Ovary (tissue), 9 donors: ENCODE results near the gene ZNF710. TPM values are rescaled to one million over a fixed set of nuclear protein-coding genes. Genes with fewer than 3 reads are reported as not detected.
A peak's percentile ranks its signal among the peaks of the same experiment; 100 is the strongest.

Source experiments
- DNase-seq, 5 donors: peaks; one replicate each; pipeline ENCODE4 v3.0.0-alpha.2; 2019 to 2020
- H3K27ac ChIP-seq, 2 donors: fragments of 200-600 bp; one replicate each; pipeline versions ENCODE4 v1.5.1 to v1.8.0; 2019 to 2022
- H3K27me3 ChIP-seq: fragments of 200-600 bp; one replicate; pipeline ENCODE4 v1.8.0; 2022
- H3K36me3 ChIP-seq: fragments of 200-600 bp; sonication (generic); one replicate; pipeline ENCODE4 v1.5.1; 2019
- H3K4me1 ChIP-seq: one replicate; pipeline ENCODE4 v1.8.1; 2013; ENCODE audit warnings: mild to moderate bottlenecking, moderate library complexity; ENCODE audit not compliant: insufficient read depth
- H3K4me3 ChIP-seq: fragments of 200-600 bp; sonication (generic); one replicate; pipeline ENCODE4 v1.5.1; 2017
- H3K9me3 ChIP-seq, 2 donors: fragments of 200-600 bp in 1 of 2; sonication (generic) in 1 of 2; one replicate each; pipeline versions ENCODE4 v1.5.1 to v1.8.1; 2013 to 2019; ENCODE audit warnings: mild to moderate bottlenecking in 1 of 2, moderate library complexity in 1 of 2
- CTCF ChIP-seq, 3 donors: fragments of 450-650 bp in 2 of 3; fragments of 200-600 bp in 1 of 3; IDR thresholded peaks; one replicate each; pipeline versions ENCODE4 v1.5.1 to v1.8.0; 2016 to 2022; ENCODE audit warnings: antibody characterized with exemption in 3 of 3, mild to moderate bottlenecking in 1 of 3
- EP300 ChIP-seq: sonication (generic); formaldehyde crosslinking; IDR thresholded peaks from one replicate; pipeline ENCODE4 v1.6.1; 2017; ENCODE audit warnings: antibody characterized with exemption
- POLR2A ChIP-seq: fragments of 450-650 bp; IDR thresholded peaks from one replicate; pipeline ENCODE4 v1.6.1; 2017; ENCODE audit warnings: antibody characterized with exemption, mild to moderate bottlenecking, moderate library complexity
- WGBS, 3 donors: extraction: QIAGEN DNeasy Blood & Tissue Kit in 1 of 3; methylation state at CpG; one replicate each; pipeline versions ENCODE4 v1.1.5 to v1.1.7; 2013 to 2017; 5-methylcytosine and 5-hydroxymethylcytosine counted together
- intact Hi-C, 4 donors: fragments of 100-400 bp; cut with DNase I; formaldehyde crosslinking; loops; one replicate each; pipeline versions ENCODE4 v1.11.0 to v1.15.1; 2022 to 2023
- polyA plus RNA-seq, 2 donors: library from polyadenylated mRNA; stranded (reverse); fragments of 200-250 nt in 1 of 2; fragments of 350-450 nt in 1 of 2; fragmentation: Illumina TruSeq in 1 of 2; extraction: RNeasy Lipid Tissue Mini Kit (QIAGEN cat#74804) in 1 of 2; gene quantifications; one replicate each; pipeline ENCODE4 v1.2.3, GENCODE V29; 2013 to 2014
- total RNA-seq, 7 donors: library from RNA; depleted of rRNA in 2 of 7; stranded (reverse); fragments of >200 nt in 2 of 7; fragmentation: NEBNext Ultra II Directional in 3 of 7; extraction: Animal tissue kit (Norgen Biotek cat#: 25700) in 3 of 7; gene quantifications; one replicate each; pipeline versions ENCODE4 v1.1.0 to v1.2.4, GENCODE V29; 2016 to 2023
- donor health status: DM: no; HTN: no; CAD: no; lungs with moderate emphysema.
- donor health status: DM: no; HTN: no; CAD: no.
- donor health status: Bipolar disorder and iron deficiency.
- donor health status: DM: yes; HTN: yes; CAD: no.
- donor health status: DM: no; HTN: no; CAD: no.
- donor health status: DM: yes; HTN: yes; CAD: no.

Gene ZNF710
- total and polyA plus RNA-seq, 9 donors = 6.8 to 19.7 (median 14.4) TPM

- TF ChIP-seq POLR2A (no peak), EP300 (no peak), CTCF (IDR thresholded peaks at IDR 0.05) (no peak)
- WGBS, 3 donors = 83 to 93% (median 86%) methylated on average over 3 of the region's 3 CpGs
- no peak for DNase-seq
- Histone ChIP-seq H3K9me3 (no peaks in the 10 kb centered on the region), H3K4me3 (no peak overlapping the region), H3K27me3 (no peaks in the 10 kb centered on the region), H3K27ac (no peak overlapping the region), H3K36me3 (no peaks in the 10 kb centered on the region), H3K4me1 (peaks cover 3% of the 10 kb centered on the region)
- intact Hi-C loops = loop anchor here in 1 of 4 donors (10.0 kb wide), 2 partner anchors 139 to 181 kb away; no protein-coding TSS in a partner anchor
These were observed 84.4 kb downstream of the ZNF710 start for GRCh38 chr15:90085565-90085964.

- Histone ChIP-seq H3K4me1 (peaks cover 4% of the 10 kb centered on the region), H3K27ac (no peak overlapping the region), H3K27me3 (no peaks in the 10 kb centered on the region), H3K9me3 (no peaks in the 10 kb centered on the region), H3K36me3 (no peaks in the 10 kb centered on the region), H3K4me3 (no peak overlapping the region)
- WGBS, 3 donors = 84 to 91% (median 86%) methylated on average over 7 of the region's 7 CpGs
- DNase-seq = peak in 2 of 5 donors; percentile 55 to 62
- intact Hi-C loops = loop anchor here in 1 of 4 donors (10.0 kb wide), 2 partner anchors 138 to 182 kb away; no protein-coding TSS in a partner anchor
- TF ChIP-seq CTCF (IDR thresholded peaks at IDR 0.05) (peak in 2 of 3 donors; percentile 20 to 35), POLR2A (no peak), EP300 (no peak)
These were observed 85.7 kb downstream of the ZNF710 start for GRCh38 chr15:90086868-90087268.

- no peaks in the 10 kb centered on the region for H3K27me3 ChIP-seq
- WGBS, 3 donors = 29 to 50% (median 30%) methylated on average over 20 of the region's 20 CpGs
- TF ChIP-seq EP300 (no peak), CTCF (IDR thresholded peaks at IDR 0.05) (no peak), POLR2A (no peak)
- intact Hi-C loops = loop anchor here in 1 of 4 donors (10.0 kb wide), 2 partner anchors 137 to 183 kb away; no protein-coding TSS in a partner anchor
- peaks cover 4% of the 10 kb centered on the region for H3K4me1 ChIP-seq
- no peaks in the 10 kb centered on the region for H3K9me3 ChIP-seq
- no peak overlapping the region for H3K4me3 ChIP-seq
- DNase-seq = peak; percentile 55 to 77 (median 63)
- H3K36me3 ChIP-seq = no peaks in the 10 kb centered on the region
- H3K27ac ChIP-seq = peak overlapping the region in 1 of 2 donors; percentile 12
These were observed 86.5 kb downstream of the ZNF710 start for GRCh38 chr15:90087454-90088154.

- intact Hi-C loops = no loop called here
- Histone ChIP-seq H3K4me1 (peaks cover 4% of the 10 kb centered on the region), H3K4me3 (no peak overlapping the region), H3K27ac (no peak overlapping the region), H3K36me3 (no peaks in the 10 kb centered on the region), H3K27me3 (no peaks in the 10 kb centered on the region), H3K9me3 (no peaks in the 10 kb centered on the region)
- 84 to 88% (median 87%) methylated on average over 10 to 11 of the region's 11 CpGs for WGBS, 3 donors
- DNase-seq = no peak
- TF ChIP-seq CTCF (IDR thresholded peaks at IDR 0.05) (no peak), EP300 (no peak), POLR2A (no peak)
These were observed 89.2 kb downstream of the ZNF710 start for GRCh38 chr15:90090226-90090848.
